K562 (cell line): ENCODE results near the gene CSMD2. TPM values are rescaled to one million over a fixed set of nuclear protein-coding genes. Genes with fewer than 3 reads are reported as not detected.

Experiments used
- ATAC-seq: fragments of 200-7000 bp; cut with Tn5 transposase; 3 replicates; pipeline ENCODE4 v1.9.1; 2020; ENCODE audit warnings: moderate library complexity
- BruUV-seq: library from RNA; stranded (reverse); fragments of 400-500 nt; replicated peaks from 2 replicates; lab custom pipeline; 2021; lab: Mats Ljungman, UMichigan
- CTCF ChIA-PET: fragments of 300-600 bp; formaldehyde crosslinking; extraction: SDS; loops from one replicate; lab custom pipeline; 2021; ENCODE audit warnings: low intra/inter-chr PET ratio; lab: Yijun Ruan, JAX
- POLR2A ChIA-PET: fragments of 300-600, 350-650 bp; sonication (Branson Sonifier 250); formaldehyde crosslinking; extraction: SDS; loops from one replicate; lab custom pipeline; 2021; ENCODE audit warnings: antibody characterized with exemption, inconsistent platforms; lab: Yijun Ruan, JAX
- DNase-seq, 4 experiments: peaks; one replicate each; pipeline versions ENCODE4 v3.0.0 to v3.0.0-alpha.2; 2011 to 2018; ENCODE audit warnings: low spot score in 3 of 4, mixed read lengths in 3 of 4; ENCODE audit errors: extremely low read depth in 1 of 4
- FAIRE-seq: peaks from 2 replicates; lab custom pipeline; 2011; peaks lifted over from hg19 to GRCh38; lab: Jason Lieb, UNC
- H2AFZ ChIP-seq: 2 replicates; pipeline ENCODE4 v1.6.0; 2011; ENCODE audit warnings: low read depth, low read length, control low read depth, inconsistent platforms
- H3K27ac ChIP-seq: fragments of 200-600 bp; 3 replicates; pipeline ENCODE4 v1.8.0; 2011; ENCODE audit warnings: low read depth, mild to moderate bottlenecking, control low read depth, inconsistent platforms, low read length, moderate library complexity, mixed read lengths; ENCODE audit errors: extremely low read depth
- H3K27me3 ChIP-seq, 2 experiments: fragments of 300-600 bp in 1 of 2; 2 replicates in 1 of 2; 3 replicates in 1 of 2; pipeline versions ENCODE4 v1.6.0 to v1.8.0; 2011; ENCODE audit warnings: inconsistent platforms in 2 of 2, low read length in 2 of 2, mild to moderate bottlenecking in 1 of 2, mixed read lengths in 1 of 2, moderate library complexity in 1 of 2; ENCODE audit not compliant: control insufficient read depth in 2 of 2, insufficient read depth in 2 of 2
- H3K36me3 ChIP-seq: fragments of 300-600 bp; 3 replicates; pipeline ENCODE4 v1.8.0; 2011; ENCODE audit warnings: mild to moderate bottlenecking, low read length, inconsistent platforms; ENCODE audit not compliant: control insufficient read depth, insufficient read depth
- H3K4me1 ChIP-seq, 2 experiments: fragments of 200-600 bp in 1 of 2; replicated peaks in 1 of 2; 2 replicates in 1 of 2; 3 replicates in 1 of 2; pipeline versions ENCODE4 v1.5.1 to v1.8.0; 2011; ENCODE audit warnings: inconsistent platforms in 2 of 2, low read length in 2 of 2, mild to moderate bottlenecking in 1 of 2, mixed read lengths in 1 of 2, moderate library complexity in 1 of 2; ENCODE audit not compliant: control insufficient read depth in 2 of 2, insufficient read depth in 2 of 2
- H3K4me2 ChIP-seq: 2 replicates; pipeline ENCODE4 v1.6.1; 2011; ENCODE audit warnings: low read length, control low read depth, inconsistent platforms, mixed read lengths; ENCODE audit not compliant: insufficient read depth
- H3K4me3 ChIP-seq: fragments of 200-600 bp; sonication (generic), shearing (Covaris generic); 2 replicates; pipeline ENCODE4 v1.5.1; 2016; ENCODE audit warnings: control low read depth, inconsistent platforms
- H3K79me2 ChIP-seq: fragments of 200-600 bp; 3 replicates; pipeline ENCODE4 v1.8.0; 2011; ENCODE audit warnings: low read length, inconsistent platforms; ENCODE audit not compliant: control insufficient read depth, insufficient read depth
- H3K9ac ChIP-seq, 2 experiments: 2 replicates each; pipeline versions ENCODE4 v1.6.0 to v1.6.1; 2011; ENCODE audit warnings: low read depth in 2 of 2, low read length in 2 of 2, control low read depth in 1 of 2, inconsistent platforms in 1 of 2, mild to moderate bottlenecking in 1 of 2, mixed read lengths in 1 of 2; ENCODE audit not compliant: insufficient read depth in 1 of 2
- H3K9me1 ChIP-seq: one replicate; pipeline ENCODE4 v1.6.0; 2011; ENCODE audit warnings: inconsistent platforms, mild to moderate bottlenecking, low read length, moderate library complexity; ENCODE audit not compliant: control insufficient read depth, insufficient read depth
- H3K9me3 ChIP-seq: replicated peaks from 2 replicates; pipeline ENCODE4 v1.5.1; 2011; ENCODE audit warnings: low read depth, low read length, inconsistent platforms; ENCODE audit not compliant: control insufficient read depth, insufficient read depth
- H4K20me1 ChIP-seq: replicated peaks from 2 replicates; pipeline ENCODE4 v1.6.1; 2011; ENCODE audit warnings: low read length, inconsistent platforms, mixed read lengths; ENCODE audit not compliant: control insufficient read depth, insufficient read depth
- ARID1B ChIP-seq: fragments of 450-650 bp; IDR thresholded peaks from 2 replicates; pipeline ENCODE4 v1.6.1; 2016; ENCODE audit warnings: antibody characterized with exemption, mild to moderate bottlenecking, inconsistent platforms
- ATF3 ChIP-seq, 2 experiments: fragments of 450-650 bp in 1 of 2; sonication (generic) in 1 of 2; formaldehyde crosslinking in 1 of 2; IDR thresholded peaks in 1 of 2; conservative IDR thresholded peaks in 1 of 2; 2 replicates each; pipeline versions ENCODE4 v1.6.1 to v1.8.1; 2016 to 2023; ENCODE audit warnings: mild to moderate bottlenecking in 2 of 2, moderate library complexity in 2 of 2, inconsistent platforms in 1 of 2, missing genetic modification reagents in 1 of 2
- ATF4 ChIP-seq: fragments of 450-650 bp; formaldehyde crosslinking; IDR thresholded peaks from 2 replicates; pipeline ENCODE4 v1.4.0; 2022; ENCODE audit warnings: mild to moderate bottlenecking, moderate library complexity
- CEBPG ChIP-seq, 3 experiments: fragments of 200-800 bp in 1 of 3; sonication (Bioruptor generic) in 1 of 3; sonication (generic) in 1 of 3; formaldehyde crosslinking in 1 of 3; IDR thresholded peaks in 2 of 3; conservative IDR thresholded peaks in 1 of 3; 2 replicates each; pipeline versions ENCODE4 v1.6.1 to v1.8.0; 2016 to 2022; ENCODE audit warnings: missing compliant biosample characterization in 2 of 3, missing genetic modification characterization in 2 of 3, mild to moderate bottlenecking in 1 of 3, missing genetic modification reagents in 1 of 3
- CREB5 ChIP-seq: fragments of 250-450 bp; sonication (Bioruptor Pico); IDR thresholded peaks from 2 replicates; pipeline ENCODE4 v1.5.0; 2020; ENCODE audit warnings: mild to moderate bottlenecking
- RBM14 ChIP-seq: fragments of 200-400 bp; formaldehyde crosslinking; IDR thresholded peaks from 2 replicates; pipeline ENCODE4 v1.6.1; 2018; ENCODE audit warnings: low read depth, mild to moderate bottlenecking, low read length, moderate library complexity, borderline replicate concordance; ENCODE audit not compliant: insufficient read depth
- ZBTB26 ChIP-seq: fragments of 450-650 bp; formaldehyde crosslinking; IDR thresholded peaks from 2 replicates; pipeline ENCODE4 v1.4.0; 2022; ENCODE audit warnings: missing genetic modification characterization
- ZNF518B ChIP-seq: fragments of 250-450 bp; sonication (Bioruptor Pico); IDR thresholded peaks from 2 replicates; pipeline ENCODE4 v1.5.0; 2021; ENCODE audit warnings: mild to moderate bottlenecking, moderate library complexity
- WGBS: fragments of 100-300 bp; shearing (Covaris generic); methylation state at CpG from one replicate; pipeline ENCODE4 v1.1.6; 2016; ENCODE audit warnings: low coverage, mixed read lengths; ENCODE audit not compliant: insufficient coverage; ENCODE audit errors: missing lambda C conversion rate; 5-methylcytosine and 5-hydroxymethylcytosine counted together
- in situ Hi-C: fragments of 300-500 bp; cut with MboI; formaldehyde crosslinking; loops from 4 replicates; pipeline ENCODE4 v1.15.0; 2018; ENCODE audit warnings: inconsistent platforms, mixed read lengths
- intact Hi-C: fragments of 100-400 bp; cut with micrococcal nuclease; formaldehyde crosslinking; loops from 2 replicates; pipeline ENCODE4 v1.14.2; 2022
- polyA plus RNA-seq, 8 experiments: library from polyadenylated mRNA; depleted of rRNA in 4 of 8; stranded (reverse) in 5 of 8; unstranded in 3 of 8; fragments of >200 nt; fragmentation: Nextera tagmentation in 2 of 8; fragmentation: Illumina TruSeq in 1 of 8; extraction: Ambion mirVana in 2 of 8; extraction: Trizol in 1 of 8; gene quantifications; 2 replicates each; pipeline versions ENCODE4 v1.2.1 to v1.2.3, GENCODE V29; 2011 to 2014; ENCODE audit warnings: inconsistent platforms in 1 of 8, missing spikeins in 1 of 8
- total RNA-seq, 7 experiments: library from RNA; depleted of rRNA in 6 of 7; stranded (reverse); fragments of >200 nt in 6 of 7; fragmentation: Illumina TruSeq in 2 of 7; extraction: Trizol in 2 of 7; gene quantifications; 2 replicates each; pipeline versions ENCODE4 v1.2.1 to v1.2.3, GENCODE V29; 2011 to 2021; ENCODE audit warnings: low replicate concordance in 1 of 7

The CSMD2 gene
- total and polyA plus RNA-seq, 9 of the 15 experiments (the other 6 are each of a cell fraction or from before 2014, with no cell fraction given), result not detected

GRCh38 chr1:33527934-33528333, 637.1 kb downstream of the CSMD2 start (continued):
- TF ChIP-seq ZBTB26 (CRISPR knock-in tag), result no peak

- TF ChIP-seq ATF3 (IDR thresholded peaks at IDR 0.05) (0 out of 2 replicates have a peak, but pooled peaks have one; percentile 11), ATF3 (CRISPR knock-in tag; conservative IDR thresholded peaks at IDR 0.05) (no peak), RBM14 (no peak), ATF4 (CRISPR knock-in tag) (peak; percentile 50; the same call in 1 of the 2 replicates), CEBPG (CRISPR knock-in tag; IDR thresholded peaks at IDR 0.05) (no peak), CEBPG (tag; conservative IDR thresholded peaks at IDR 0.05 in 1 of 2, IDR thresholded peaks at IDR 0.05 in 1 of 2) (peak; percentile 30 to 52; a peak in 2 of 4 replicates), ZNF518B (CRISPR knock-in tag) (no peak), ARID1B (no peak), CREB5 (CRISPR knock-in tag) (no peak)
- Histone ChIP-seq H3K9ac (no peak overlapping the region), H3K9me3 (no peaks in the 10 kb centered on the region), H3K4me2 (no peak overlapping the region), H3K79me2 (no peaks in the 10 kb centered on the region), H3K27ac (no peak overlapping the region), H2AFZ (no peak overlapping the region), H3K36me3 (no peaks in the 10 kb centered on the region), H3K27me3 (peaks cover 12 to 27% of the 10 kb centered on the region in 2 experiments), H3K9me1 (no peaks in the 10 kb centered on the region), H3K4me1 (0 out of 5 replicates have a peak, but pooled peaks cover 0 to under 1% of the 10 kb centered on the region in 2 experiments), H3K4me3 (no peak overlapping the region), H4K20me1 (0 out of 2 replicates have a peak, but pooled peaks cover 10% of the 10 kb centered on the region)
- intact Hi-C loops (no loop called here), in situ Hi-C loops (no loop called here)
- ChIA-PET CTCF (no interaction called here), POLR2A (no interaction called here)
- WGBS, result 0% methylated on average over 3 of the region's 3 CpGs
- ATAC-seq (no peak), DNase-seq (no peak), FAIRE-seq (no peak)
- BruUV-seq, result no TSS peak
Measured at GRCh38 chr1:33524586-33524985, 640.4 kb downstream of the CSMD2 start.
